Measurements from ENCODE around the gene BCL7A.
"Not testable (repeated sequence)": the region's sequence is repeated elsewhere in the genome, so short reads cannot be mapped to it uniquely, and the experiment has no call there.

Gene BCL7A

DNA sequence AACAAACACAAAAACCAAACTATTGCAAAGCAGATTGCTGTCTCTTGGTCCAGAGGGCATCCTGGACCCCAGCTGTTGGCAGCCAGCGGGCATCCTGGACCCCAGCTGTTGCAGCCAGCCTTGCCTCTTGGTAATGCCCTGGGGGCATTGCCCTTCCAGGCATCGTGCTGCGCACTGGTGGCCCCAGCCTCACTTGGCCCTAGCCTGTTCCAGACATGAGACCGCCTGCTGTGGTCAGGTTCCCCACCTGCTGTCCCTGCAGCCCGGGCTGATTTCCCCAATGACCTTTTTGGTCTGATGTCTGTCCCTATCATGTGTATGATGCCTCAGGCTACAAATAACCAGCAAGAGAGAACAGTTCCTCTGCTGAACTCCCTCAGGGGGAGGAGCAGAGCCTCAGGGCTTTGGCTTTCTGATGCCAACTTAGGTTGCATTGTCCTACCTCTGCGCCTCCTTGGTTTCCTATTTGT is 77.6 kb downstream of the BCL7A start:
- TF ChIP-seq, protein P1, sequence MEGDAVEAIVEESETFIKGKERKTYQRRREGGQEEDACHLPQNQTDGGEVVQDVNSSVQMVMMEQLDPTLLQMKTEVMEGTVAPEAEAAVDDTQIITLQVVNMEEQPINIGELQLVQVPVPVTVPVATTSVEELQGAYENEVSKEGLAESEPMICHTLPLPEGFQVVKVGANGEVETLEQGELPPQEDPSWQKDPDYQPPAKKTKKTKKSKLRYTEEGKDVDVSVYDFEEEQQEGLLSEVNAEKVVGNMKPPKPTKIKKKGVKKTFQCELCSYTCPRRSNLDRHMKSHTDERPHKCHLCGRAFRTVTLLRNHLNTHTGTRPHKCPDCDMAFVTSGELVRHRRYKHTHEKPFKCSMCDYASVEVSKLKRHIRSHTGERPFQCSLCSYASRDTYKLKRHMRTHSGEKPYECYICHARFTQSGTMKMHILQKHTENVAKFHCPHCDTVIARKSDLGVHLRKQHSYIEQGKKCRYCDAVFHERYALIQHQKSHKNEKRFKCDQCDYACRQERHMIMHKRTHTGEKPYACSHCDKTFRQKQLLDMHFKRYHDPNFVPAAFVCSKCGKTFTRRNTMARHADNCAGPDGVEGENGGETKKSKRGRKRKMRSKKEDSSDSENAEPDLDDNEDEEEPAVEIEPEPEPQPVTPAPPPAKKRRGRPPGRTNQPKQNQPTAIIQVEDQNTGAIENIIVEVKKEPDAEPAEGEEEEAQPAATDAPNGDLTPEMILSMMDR (IDR thresholded peaks at IDR 0.05), result no peak
- Histone ChIP-seq H3K9me3 (ENCODE audit: control insufficient read depth, low read length) (no peaks in the 10 kb centered on the region), H3K79me2 (peaks cover 28% of the 10 kb centered on the region), H3K36me3 (ENCODE audit: control insufficient read depth, insufficient read depth, low read length) (no peaks in the 10 kb centered on the region), H3K4me2 (ENCODE audit: low read length) (no peak overlapping the region), H3K27ac (no peak overlapping the region), H3K4me3 (ENCODE audit: low read depth, low read length) (no peak overlapping the region), H3K9ac (no peak overlapping the region), H3K4me1 (peaks cover 33% of the 10 kb centered on the region), H2AFZ (no peak overlapping the region), H3K27me3 (ENCODE audit: control insufficient read depth, insufficient read depth, low read length) (no peaks in the 10 kb centered on the region)

DNA sequence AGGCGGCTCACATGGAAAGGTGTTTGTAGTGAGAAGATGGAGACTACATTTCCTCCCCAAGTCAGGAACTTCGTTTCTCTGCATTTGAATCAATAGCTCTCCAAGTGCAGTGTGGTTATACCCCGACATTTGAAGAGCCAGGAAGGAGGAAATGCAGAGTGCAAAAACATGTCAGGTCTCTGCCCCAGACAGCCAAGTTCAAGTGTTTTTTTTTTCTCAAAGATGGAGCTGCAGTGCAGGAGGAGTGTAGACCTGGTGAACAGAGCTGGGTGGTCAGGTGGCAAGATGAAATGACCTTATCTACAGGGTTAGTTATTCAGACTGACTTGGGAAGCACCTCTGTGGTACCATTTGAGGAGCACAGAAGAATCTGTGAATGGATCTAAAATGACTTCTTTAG is 78.2 kb downstream of the BCL7A start:
- H2AFZ ChIP-seq, result no peak overlapping the region
- H3K9ac ChIP-seq, result no peak overlapping the region
- H3K27ac ChIP-seq, result no peak overlapping the region
- no peaks in the 10 kb centered on the region for H3K9me3 ChIP-seq (ENCODE audit: control insufficient read depth, low read length)
- TF ChIP-seq, protein P1 (IDR thresholded peaks at IDR 0.05), result no peak
- peaks cover 30% of the 10 kb centered on the region for H3K4me1 ChIP-seq
- H3K4me3 ChIP-seq (ENCODE audit: low read depth, low read length), result no peak overlapping the region
- no peak overlapping the region for H3K4me2 ChIP-seq (ENCODE audit: low read length)
- H3K27me3 ChIP-seq (ENCODE audit: control insufficient read depth, insufficient read depth, low read length), result no peaks in the 10 kb centered on the region
- H3K79me2 ChIP-seq, result peaks cover 28% of the 10 kb centered on the region
- H3K36me3 ChIP-seq (ENCODE audit: control insufficient read depth, insufficient read depth, low read length), result no peaks in the 10 kb centered on the region

DNA sequence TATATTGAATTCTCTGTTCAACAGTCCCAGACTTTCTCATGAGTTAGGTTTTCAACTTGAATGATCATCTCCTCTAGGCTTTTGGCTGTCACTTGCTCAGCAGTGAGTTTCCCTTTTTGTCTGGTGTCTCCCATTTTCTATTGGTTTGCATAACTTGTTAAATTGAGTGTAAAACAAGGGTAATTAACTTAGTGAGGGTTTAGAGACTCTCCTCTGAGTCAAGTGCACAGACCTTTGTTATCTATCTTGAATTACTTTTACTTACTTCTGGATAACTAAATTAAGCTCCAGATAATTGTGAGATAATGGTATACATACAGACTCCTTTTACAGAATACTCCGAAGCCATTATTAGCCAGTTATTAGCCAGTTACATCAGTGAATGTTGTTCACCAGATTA is 78.9 kb downstream of the BCL7A start:
- peaks cover 30% of the 10 kb centered on the region for H3K4me1 ChIP-seq
- H3K4me2 ChIP-seq (ENCODE audit: low read length), result no peak overlapping the region
- no peak overlapping the region for H3K9ac ChIP-seq
- no peaks in the 10 kb centered on the region for H3K27me3 ChIP-seq (ENCODE audit: control insufficient read depth, insufficient read depth, low read length)
- H2AFZ ChIP-seq, result no peak overlapping the region
- no peak overlapping the region for H3K27ac ChIP-seq
- H3K79me2 ChIP-seq, result peaks cover 33% of the 10 kb centered on the region
- no peaks in the 10 kb centered on the region for H3K36me3 ChIP-seq (ENCODE audit: control insufficient read depth, insufficient read depth, low read length)
- no peaks in the 10 kb centered on the region for H3K9me3 ChIP-seq (ENCODE audit: control insufficient read depth, low read length)
- H3K4me3 ChIP-seq (ENCODE audit: low read depth, low read length), result no peak overlapping the region
- TF ChIP-seq, protein P1 (IDR thresholded peaks at IDR 0.05), result no peak

DNA sequence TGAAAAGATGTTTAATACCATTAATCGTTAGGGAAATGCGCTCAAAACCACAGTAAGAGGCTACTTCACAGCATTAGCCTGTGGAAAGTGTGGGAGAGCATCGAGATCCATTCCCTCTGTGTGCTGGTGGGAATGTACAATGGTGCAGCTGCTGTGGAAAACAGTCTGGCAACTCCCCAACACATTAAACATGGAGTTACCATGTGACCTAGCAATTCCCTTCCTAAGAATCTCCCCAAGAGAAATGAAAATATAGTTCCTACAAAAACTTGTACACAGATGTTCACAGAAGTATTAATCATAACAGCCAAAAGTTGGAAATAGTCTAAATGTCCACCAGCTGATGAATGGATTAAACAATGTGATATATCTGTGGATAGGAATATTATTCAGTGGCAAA is 80.6 kb downstream of the BCL7A start:
- Histone ChIP-seq H3K4me1 (peaks cover 17% of the 10 kb centered on the region), H3K79me2 (peaks cover 44% of the 10 kb centered on the region), H3K4me2 (ENCODE audit: low read length) (no peak overlapping the region), H3K4me3 (ENCODE audit: low read depth, low read length) (no peak overlapping the region), H3K36me3 (ENCODE audit: control insufficient read depth, insufficient read depth, low read length) (no peaks in the 10 kb centered on the region), H3K9ac (no peak overlapping the region), H2AFZ (no peak overlapping the region), H3K9me3 (ENCODE audit: control insufficient read depth, low read length) (no peaks in the 10 kb centered on the region), H3K27me3 (ENCODE audit: control insufficient read depth, insufficient read depth, low read length) (no peaks in the 10 kb centered on the region), H3K27ac (no peak overlapping the region)
- TF ChIP-seq, protein P1 (IDR thresholded peaks at IDR 0.05), result no peak

DNA sequence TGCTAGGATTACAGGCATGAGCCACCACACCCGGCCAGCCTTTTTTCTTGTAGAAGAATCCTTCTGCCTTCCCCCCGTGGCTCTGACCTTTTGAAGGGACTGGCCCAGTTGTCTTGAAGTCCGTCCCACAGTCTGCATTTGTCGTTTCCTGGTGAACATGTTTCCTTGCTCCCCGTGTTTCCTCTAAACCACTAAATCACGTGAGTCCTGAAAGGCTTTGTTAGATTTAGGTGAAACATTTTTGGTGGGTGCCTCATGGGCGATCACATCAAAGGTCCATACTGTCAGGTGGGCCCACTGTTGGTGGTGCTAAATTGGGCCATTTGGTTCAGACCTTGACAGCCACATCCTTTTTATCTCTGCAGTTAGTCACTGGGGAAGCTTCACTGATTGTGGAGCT is 83.2 kb downstream of the BCL7A start:
- TF ChIP-seq, protein P1 (IDR thresholded peaks at IDR 0.05), result no peak
- no peaks in the 10 kb centered on the region for H3K27me3 ChIP-seq (ENCODE audit: control insufficient read depth, insufficient read depth, low read length)
- H3K36me3 ChIP-seq (ENCODE audit: control insufficient read depth, insufficient read depth, low read length), result no peaks in the 10 kb centered on the region
- H3K9me3 ChIP-seq (ENCODE audit: control insufficient read depth, low read length), result no peaks in the 10 kb centered on the region
- peaks cover 8% of the 10 kb centered on the region for H3K4me1 ChIP-seq
- H3K4me3 ChIP-seq (ENCODE audit: low read depth, low read length), result no peak overlapping the region
- no peak overlapping the region for H3K27ac ChIP-seq
- peaks cover 50% of the 10 kb centered on the region for H3K79me2 ChIP-seq
- no peak overlapping the region for H2AFZ ChIP-seq
- no peak overlapping the region for H3K9ac ChIP-seq
- no peak overlapping the region for H3K4me2 ChIP-seq (ENCODE audit: low read length)

DNA sequence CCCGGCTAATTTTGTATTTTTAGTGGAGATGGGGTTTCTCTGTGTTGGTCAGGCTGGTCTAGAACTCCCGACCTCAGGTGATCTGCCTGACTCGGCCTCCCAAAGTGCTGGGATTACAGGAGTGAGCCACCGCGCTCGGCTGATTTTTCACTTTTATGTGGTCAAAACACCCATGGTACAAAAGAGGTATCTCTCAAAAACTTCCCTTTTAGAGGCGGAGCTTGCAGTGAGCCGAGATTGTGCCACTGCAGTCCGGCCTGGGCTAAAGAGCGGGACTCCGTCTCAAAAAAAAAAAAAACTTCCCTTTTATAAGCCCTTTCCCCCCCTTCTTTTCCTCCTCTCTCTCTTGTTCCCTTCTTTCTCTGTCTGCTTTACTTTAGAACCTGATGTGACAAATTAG is 83.8 kb downstream of the BCL7A start:
- H3K9ac ChIP-seq; H3K27ac ChIP-seq; H2AFZ ChIP-seq; H3K36me3 ChIP-seq (ENCODE audit: control insufficient read depth, insufficient read depth, low read length); H3K27me3 ChIP-seq (ENCODE audit: control insufficient read depth, insufficient read depth, low read length); H3K4me1 ChIP-seq; H3K9me3 ChIP-seq (ENCODE audit: control insufficient read depth, low read length); H3K4me3 ChIP-seq (ENCODE audit: low read depth, low read length); H3K4me2 ChIP-seq (ENCODE audit: low read length): not testable (repeated sequence)
- peaks cover 53% of the 10 kb centered on the region for H3K79me2 ChIP-seq
